Skeletal muscle tissue (tissue), 4 donors: ENCODE measurements around the gene RADIL. TPM values are rescaled to one million over a fixed set of nuclear protein-coding genes. Genes with fewer than 3 reads are reported as not detected.
A peak's percentile ranks its signal among the peaks of the same experiment; 100 is the strongest.
"Not testable (repeated sequence)": the region's sequence is repeated elsewhere in the genome, so short reads cannot be mapped to it uniquely, and the experiment has no call there.

ENCODE experiments used
- H3K27ac ChIP-seq: one replicate; pipeline ENCODE4 v1.7.0; 2013; ENCODE audit warnings: mild to moderate bottlenecking, low read depth, low read length, inconsistent platforms
- H3K27me3 ChIP-seq, 3 donors: one replicate each; pipeline ENCODE4 v1.7.0; 2013; ENCODE audit warnings: low read length in 3 of 3; ENCODE audit not compliant: control insufficient read depth in 3 of 3, insufficient read depth in 3 of 3
- H3K36me3 ChIP-seq, 3 donors: one replicate each; pipeline ENCODE4 v1.7.0; 2013; ENCODE audit warnings: low read length in 3 of 3; ENCODE audit not compliant: control insufficient read depth in 3 of 3, insufficient read depth in 3 of 3
- H3K4me1 ChIP-seq, 3 donors: one replicate each; pipeline ENCODE4 v1.7.0; 2013; ENCODE audit warnings: low read length in 3 of 3, mild to moderate bottlenecking in 3 of 3; ENCODE audit not compliant: control insufficient read depth in 3 of 3, insufficient read depth in 3 of 3
- H3K4me3 ChIP-seq, 3 donors: one replicate each; pipeline ENCODE4 v1.7.0; 2013; ENCODE audit warnings: low read length in 3 of 3
- H3K9ac ChIP-seq, 3 donors: one replicate each; pipeline ENCODE4 v1.7.0; 2013; ENCODE audit warnings: low read length in 3 of 3, mild to moderate bottlenecking in 3 of 3, moderate library complexity in 2 of 3, low read depth in 1 of 3
- H3K9me3 ChIP-seq, 3 donors: one replicate each; pipeline ENCODE4 v1.7.0; 2013; ENCODE audit warnings: low read length in 3 of 3; ENCODE audit not compliant: control insufficient read depth in 3 of 3
- total RNA-seq: library from RNA; depleted of rRNA; stranded (reverse); fragments of >200 nt; gene quantifications from one replicate; pipeline ENCODE4 v1.2.3, GENCODE V29; 2014
- donor health status: Osteomylitis.

The RADIL gene
- total RNA-seq, 1 donor from 2014 or later: 1.0 TPM

GRCh38 chr7:4803397-4804241, 79.9 kb downstream of the RADIL start:
- Histone ChIP-seq H3K4me3 (no peak overlapping the region), H3K9ac (no peak overlapping the region), H3K27me3 (no peaks in the 10 kb centered on the region), H3K36me3 (no peaks in the 10 kb centered on the region), H3K9me3 (no peaks in the 10 kb centered on the region), H3K4me1 (peaks cover under 1 to 3% (median 1%) of the 10 kb centered on the region in 3 donors), H3K27ac (no peak overlapping the region)

- H3K9me3 ChIP-seq, H3K27ac ChIP-seq, H3K4me1 ChIP-seq, H3K4me3 ChIP-seq, H3K27me3 ChIP-seq, H3K36me3 ChIP-seq, H3K9ac ChIP-seq: not testable (repeated sequence)
Observed at GRCh38 chr7:4802577-4802976, 80.9 kb downstream of the RADIL start.

- Histone ChIP-seq H3K27ac (no peak overlapping the region), H3K9me3 (no peaks in the 10 kb centered on the region), H3K4me3 (no peak overlapping the region), H3K9ac (no peak overlapping the region), H3K4me1 (peaks cover 6 to 8% (median 6%) of the 10 kb centered on the region in 3 donors), H3K36me3 (no peaks in the 10 kb centered on the region), H3K27me3 (peaks cover 0 to 3% (median 0%) of the 10 kb centered on the region in 3 donors)
Observed at GRCh38 chr7:4801839-4802231, 81.7 kb downstream of the RADIL start.

DNA sequence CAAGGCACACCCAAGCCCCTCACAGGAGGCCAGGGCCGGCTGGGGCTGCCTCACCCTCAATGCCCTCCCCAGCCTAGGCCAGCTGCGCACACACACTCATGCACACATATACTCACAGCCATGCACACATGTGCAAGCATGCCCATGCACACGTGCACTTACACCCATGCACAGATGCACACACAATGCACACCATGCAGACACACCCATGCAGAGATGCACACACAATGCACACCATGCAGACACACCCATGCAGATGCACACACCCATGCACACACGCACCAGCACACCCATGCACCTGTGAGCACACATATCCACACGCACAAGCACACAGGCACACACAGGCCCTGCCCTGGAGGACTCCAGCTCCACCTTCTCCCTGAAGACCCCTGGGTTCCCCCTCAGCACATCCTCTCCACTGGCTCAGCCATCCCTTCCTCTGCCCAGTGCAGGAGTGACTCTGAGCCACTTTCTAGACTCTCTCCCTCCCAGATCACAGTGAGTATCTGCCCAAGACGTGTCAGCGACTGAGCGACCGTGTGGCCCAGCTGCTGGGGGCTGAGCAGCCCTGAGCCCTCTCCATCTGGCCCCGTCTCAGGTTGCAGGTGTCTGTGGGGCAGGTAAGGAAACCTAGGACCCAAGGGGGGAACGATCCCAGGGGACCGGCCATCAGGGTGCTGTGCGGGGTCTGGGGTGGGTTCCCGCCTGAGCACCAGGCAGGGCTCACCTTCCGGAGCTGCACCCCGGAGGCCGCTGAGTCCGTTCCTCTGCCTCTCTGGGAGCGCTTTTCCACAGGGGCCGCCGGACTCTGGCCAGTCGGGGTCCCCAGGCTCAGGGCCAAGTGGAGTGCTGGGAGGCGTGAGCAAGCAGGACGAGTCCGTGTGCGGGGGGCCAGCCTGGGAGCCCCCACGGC, 82.3 kb downstream of the RADIL start:
- Histone ChIP-seq H3K36me3 (no peaks in the 10 kb centered on the region), H3K27ac (no peak overlapping the region), H3K9me3 (no peaks in the 10 kb centered on the region), H3K27me3 (peaks cover 0 to 3% (median 0%) of the 10 kb centered on the region in 3 donors), H3K4me3 (no peak overlapping the region), H3K4me1 (peaks cover 6 to 8% (median 6%) of the 10 kb centered on the region in 3 donors), H3K9ac (no peak overlapping the region)

DNA sequence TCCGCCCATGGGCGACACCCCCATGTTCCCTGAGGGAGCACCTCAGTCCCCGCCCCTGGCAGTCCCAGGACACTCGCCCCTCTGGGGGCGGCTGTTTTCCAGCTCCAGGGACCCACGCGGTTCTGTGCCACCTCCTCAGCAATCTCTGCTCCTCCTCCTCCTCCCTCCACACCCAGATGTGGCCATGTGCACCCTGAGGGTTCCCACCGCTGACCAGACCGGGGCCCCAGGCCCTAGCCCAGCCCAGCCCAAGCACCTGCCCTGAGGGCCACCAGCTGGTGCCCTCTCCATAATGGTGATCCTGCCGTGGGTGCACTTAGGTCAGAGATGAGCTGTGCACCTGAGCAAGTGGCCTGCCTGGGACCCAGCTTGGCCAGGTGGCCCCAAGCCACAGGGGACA, 83.0 kb downstream of the RADIL start:
- Histone ChIP-seq H3K4me3 (no peak overlapping the region), H3K4me1 (peaks cover 6 to 8% (median 6%) of the 10 kb centered on the region in 3 donors), H3K36me3 (no peaks in the 10 kb centered on the region), H3K9ac (no peak overlapping the region), H3K9me3 (no peaks in the 10 kb centered on the region), H3K27ac (no peak overlapping the region), H3K27me3 (peaks cover 0 to 3% (median 0%) of the 10 kb centered on the region in 3 donors)

DNA sequence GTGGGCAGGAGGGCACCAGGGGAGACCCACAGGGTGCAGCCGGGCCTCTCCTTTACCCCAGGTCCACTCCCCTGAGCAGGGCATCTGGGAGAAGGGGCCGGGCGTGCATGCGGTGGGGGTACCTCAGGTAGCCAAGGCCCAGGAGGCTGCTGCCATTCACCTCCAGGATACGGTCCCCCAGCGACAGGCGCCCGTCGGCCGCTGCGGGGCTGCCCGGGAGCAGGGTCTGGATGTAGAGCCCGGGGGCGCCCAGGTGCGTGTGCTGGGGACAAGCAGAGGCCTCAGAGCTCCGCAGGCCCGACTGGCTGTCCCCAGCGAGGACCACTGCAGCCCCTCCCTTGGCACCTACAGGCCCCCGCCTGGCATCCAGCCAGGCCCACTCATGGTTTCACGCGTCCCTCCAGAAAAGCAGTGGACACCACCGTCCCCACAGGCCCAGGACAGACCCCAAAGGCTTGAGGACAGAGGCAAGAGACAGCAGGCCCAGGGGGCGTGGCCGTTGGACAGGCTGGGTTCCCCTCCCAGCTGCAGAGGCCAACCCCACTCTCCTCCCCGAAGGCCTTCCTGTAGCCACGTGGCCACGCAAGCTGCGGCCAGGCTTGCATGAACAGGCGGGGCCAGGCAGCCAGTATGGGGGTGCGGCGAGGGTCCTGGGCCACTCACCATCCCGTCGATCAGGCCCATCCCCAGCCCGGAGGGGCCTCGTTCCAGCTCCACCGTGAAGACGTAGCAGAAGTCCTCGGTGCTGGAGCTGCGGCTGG, 83.8 kb downstream of the RADIL start:
- Histone ChIP-seq H3K9ac (no peak overlapping the region), H3K27ac (no peak overlapping the region), H3K36me3 (no peaks in the 10 kb centered on the region), H3K9me3 (no peaks in the 10 kb centered on the region), H3K4me1 (peaks cover 6 to 8% (median 6%) of the 10 kb centered on the region in 3 donors), H3K4me3 (no peak overlapping the region), H3K27me3 (peaks cover 0 to 3% (median 0%) of the 10 kb centered on the region in 3 donors)

GRCh38 chr7:4798706-4799235, 84.7 kb downstream of the RADIL start:
- H3K4me3 ChIP-seq: no peak overlapping the region
- no peaks in the 10 kb centered on the region for H3K36me3 ChIP-seq
- H3K9ac ChIP-seq: peak overlapping the region in 2 of 3 donors; percentile 33 to 50
- H3K27ac ChIP-seq: no peak overlapping the region
- H3K9me3 ChIP-seq: no peaks in the 10 kb centered on the region
- H3K4me1 ChIP-seq: peaks cover 6 to 8% (median 6%) of the 10 kb centered on the region in 3 donors
- H3K27me3 ChIP-seq: peaks cover 0 to 3% (median 0%) of the 10 kb centered on the region in 3 donors

GRCh38 chr7:4797858-4798705, 85.4 kb downstream of the RADIL start:
- H3K9me3 ChIP-seq: no peaks in the 10 kb centered on the region
- no peak overlapping the region for H3K27ac ChIP-seq
- H3K36me3 ChIP-seq: no peaks in the 10 kb centered on the region
- no peak overlapping the region for H3K4me3 ChIP-seq
- H3K4me1 ChIP-seq: peaks cover 6 to 8% (median 6%) of the 10 kb centered on the region in 3 donors
- peak overlapping the region in 2 of 3 donors; percentile 33 to 50 for H3K9ac ChIP-seq
- peaks cover 0 to 3% (median 0%) of the 10 kb centered on the region in 3 donors for H3K27me3 ChIP-seq
